Fibroblast of the aortic adventitia (primary cell): ENCODE results near the gene NR2F2. TPM values are rescaled to one million over a fixed set of nuclear protein-coding genes. Genes with fewer than 3 reads are reported as not detected.

Source experiments
- DNase-seq: peaks from one replicate; pipeline ENCODE4 v3.0.0-alpha.2; 2010; ENCODE audit warnings: low read depth
- H3K4me3 ChIP-seq: 2 replicates; pipeline ENCODE4 v1.5.1; 2011; ENCODE audit warnings: low read depth, mild to moderate bottlenecking, control low read depth, low read length, moderate library complexity
- CTCF ChIP-seq: IDR thresholded peaks from 2 replicates; pipeline ENCODE4 v1.5.1; 2011; ENCODE audit warnings: mild to moderate bottlenecking, low read length, control low read depth, inconsistent platforms; ENCODE audit not compliant: insufficient read depth
- total RNA-seq: library from RNA; depleted of rRNA; stranded (reverse); fragments of >200 nt; gene quantifications from 2 replicates; pipeline ENCODE4 v1.2.3, GENCODE V29; 2012; ENCODE audit warnings: low replicate concordance

The NR2F2 gene
- total RNA-seq, 1 donor, result 20.2 TPM

DNA sequence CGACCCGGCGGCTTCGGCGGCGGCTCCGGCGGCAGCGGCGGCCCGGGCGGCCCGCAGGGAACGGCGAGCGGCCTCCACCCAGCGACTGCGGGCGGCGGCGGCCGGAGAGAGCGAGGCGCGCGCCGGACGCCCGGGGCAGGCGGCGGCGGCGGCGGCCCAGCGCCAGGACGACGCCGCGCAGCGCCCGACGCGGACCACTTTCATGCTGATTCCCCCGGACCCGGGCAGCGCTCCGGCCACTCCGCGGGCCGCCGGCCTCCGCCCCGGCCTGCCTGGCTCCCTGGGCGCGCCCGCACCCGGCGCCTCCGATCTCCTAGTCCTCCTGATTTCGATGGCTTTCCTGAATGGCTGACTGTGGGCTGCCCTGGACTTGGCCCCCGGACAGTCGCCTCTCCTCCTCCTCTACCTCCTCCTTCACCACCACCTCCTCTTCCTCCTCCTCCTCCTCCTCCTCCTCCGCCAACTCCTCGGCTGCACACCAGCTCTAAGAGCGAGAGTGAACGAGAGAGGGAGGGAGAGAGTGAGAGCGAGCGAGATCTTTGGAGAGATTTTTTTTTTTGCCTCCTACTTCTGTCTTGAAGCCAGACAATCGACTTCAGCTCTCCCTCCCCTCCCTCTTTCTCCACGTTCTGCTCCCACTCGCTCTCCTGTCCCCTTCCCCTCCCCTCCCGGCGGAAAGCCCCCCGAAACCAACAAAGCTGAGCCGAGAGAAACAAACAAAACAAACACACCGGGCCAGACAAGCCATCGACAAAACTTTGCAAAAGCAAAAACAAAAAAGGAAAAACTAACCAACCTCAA lies 844 bp downstream of the NR2F2 start:
- TF ChIP-seq CTCF, result no peak
- DNase-seq, result peak; percentile 64
- peak overlapping the region; percentile 96 for H3K4me3 ChIP-seq

DNA sequence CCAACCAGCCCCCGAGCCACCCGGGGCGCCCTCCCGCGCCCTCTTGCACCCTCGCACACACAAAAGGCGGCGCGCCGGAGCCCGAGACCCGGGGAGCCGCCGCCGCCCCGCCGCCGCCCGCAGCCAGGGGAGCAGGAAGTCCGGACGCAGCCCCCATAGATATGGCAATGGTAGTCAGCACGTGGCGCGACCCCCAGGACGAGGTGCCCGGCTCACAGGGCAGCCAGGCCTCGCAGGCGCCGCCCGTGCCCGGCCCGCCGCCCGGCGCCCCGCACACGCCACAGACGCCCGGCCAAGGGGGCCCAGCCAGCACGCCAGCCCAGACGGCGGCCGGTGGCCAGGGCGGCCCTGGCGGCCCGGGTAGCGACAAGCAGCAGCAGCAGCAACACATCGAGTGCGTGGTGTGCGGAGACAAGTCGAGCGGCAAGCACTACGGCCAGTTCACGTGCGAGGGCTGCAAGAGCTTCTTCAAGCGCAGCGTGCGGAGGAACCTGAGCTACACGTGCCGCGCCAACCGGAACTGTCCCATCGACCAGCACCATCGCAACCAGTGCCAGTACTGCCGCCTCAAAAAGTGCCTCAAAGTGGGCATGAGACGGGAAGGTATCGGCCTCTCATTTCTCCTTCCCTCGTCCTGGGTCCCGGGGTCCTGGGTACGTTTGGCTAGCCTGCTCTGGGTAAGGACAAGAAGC lies 1.6 kb downstream of the NR2F2 start:
- peak overlapping the region; percentile 96 for H3K4me3 ChIP-seq
- DNase-seq, result peak; percentile 52
- TF ChIP-seq CTCF, result no peak

DNA sequence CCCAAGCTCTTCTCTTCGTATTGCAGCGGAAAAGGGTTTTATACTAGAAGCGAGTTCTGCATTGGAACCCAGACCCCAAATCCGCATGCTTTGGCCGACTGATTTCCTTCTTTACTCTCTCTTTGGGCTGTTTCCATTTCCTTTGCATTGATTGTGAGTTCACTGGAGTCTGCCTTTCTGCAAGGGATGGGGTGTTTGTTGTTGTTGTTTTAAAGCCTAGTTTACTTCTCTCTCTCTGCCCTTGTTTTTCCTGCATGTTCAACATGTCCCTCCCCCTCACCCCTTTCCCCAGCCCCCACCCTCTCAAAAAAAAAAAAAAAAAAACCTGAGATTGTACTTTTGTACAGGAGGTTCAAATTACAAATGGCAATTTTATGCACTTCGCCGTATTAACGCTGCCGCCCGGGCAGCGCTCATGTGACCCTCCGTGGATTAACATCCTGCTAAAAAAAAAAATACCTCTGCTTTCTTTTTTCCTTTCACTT lies 2.2 kb downstream of the NR2F2 start:
- H3K4me3 ChIP-seq, result peak overlapping the region; percentile 96
- peak; percentile 54 for DNase-seq
- TF ChIP-seq CTCF, result no peak

DNA sequence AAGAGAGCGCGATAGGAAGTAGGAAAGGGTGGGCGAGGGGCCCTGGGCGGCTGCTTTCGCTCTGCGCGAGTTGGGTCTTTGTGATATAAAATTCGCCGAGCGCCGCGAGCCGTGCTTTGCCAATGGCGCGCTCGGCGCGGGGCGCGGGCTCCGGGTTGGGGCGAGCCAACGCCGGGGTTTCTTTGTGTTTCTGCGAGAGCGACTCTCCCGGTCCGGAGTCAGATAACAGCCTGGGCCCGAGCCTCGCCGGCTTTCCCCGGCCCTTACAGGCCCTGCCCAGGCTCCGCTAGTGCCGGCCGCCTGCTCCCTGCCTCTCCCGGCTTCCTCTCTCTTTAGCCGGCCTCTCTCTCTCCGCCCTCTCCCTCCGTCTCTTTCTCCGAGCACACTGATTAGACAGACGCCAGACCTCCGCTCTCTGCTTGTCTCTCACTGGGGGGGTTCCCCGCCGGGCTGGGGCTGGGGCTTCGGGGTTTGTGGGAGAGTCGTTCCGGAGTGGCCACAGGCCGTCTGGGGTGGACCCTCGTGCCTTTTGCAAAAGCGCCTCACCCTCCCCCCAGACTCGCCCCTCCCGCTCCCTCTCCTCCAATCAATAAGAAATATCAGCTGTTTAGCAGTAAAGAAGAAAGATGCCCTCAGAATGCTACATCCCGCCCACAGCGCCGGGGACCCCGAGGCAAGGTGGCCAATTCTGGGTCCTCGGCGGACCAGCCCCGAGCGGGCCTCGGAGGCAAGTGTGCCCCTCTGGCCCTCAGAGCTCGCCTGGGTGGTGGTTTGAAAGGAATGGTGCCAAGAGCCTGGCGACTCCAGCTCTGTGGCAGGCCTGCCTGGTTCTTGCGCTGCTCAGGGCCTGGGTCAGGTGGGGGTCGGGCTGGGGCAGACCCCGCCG lies 2.9 kb downstream of the NR2F2 start:
- DNase-seq, result peak; percentile 42
- no peak for TF ChIP-seq CTCF

GRCh38 chr15:96334017-96334704 lies 3.7 kb downstream of the NR2F2 start:
- no peak for DNase-seq
- peak overlapping the region; percentile 96 for H3K4me3 ChIP-seq
- no peak for TF ChIP-seq CTCF

More for the DNA sequence above, 2.9 kb downstream of the NR2F2 start:
- H3K4me3 ChIP-seq, result peak overlapping the region; percentile 96
